UCSD-AML1 (cell line): ENCODE measurements around the gene ARHGAP26.

Experiments
- DNase-seq: peaks from one replicate; lab custom pipeline; 2025; ENCODE audit not compliant: unreplicated experiment; lab: John Stamatoyannopoulos, UW

Gene ARHGAP26

GRCh38 chr5:142810743-142811290 is 40.6 kb downstream of the ARHGAP26 start:
- DNase-seq = no peak

GRCh38 chr5:142811866-142812557 is 41.8 kb downstream of the ARHGAP26 start:
- no peak for DNase-seq

DNA sequence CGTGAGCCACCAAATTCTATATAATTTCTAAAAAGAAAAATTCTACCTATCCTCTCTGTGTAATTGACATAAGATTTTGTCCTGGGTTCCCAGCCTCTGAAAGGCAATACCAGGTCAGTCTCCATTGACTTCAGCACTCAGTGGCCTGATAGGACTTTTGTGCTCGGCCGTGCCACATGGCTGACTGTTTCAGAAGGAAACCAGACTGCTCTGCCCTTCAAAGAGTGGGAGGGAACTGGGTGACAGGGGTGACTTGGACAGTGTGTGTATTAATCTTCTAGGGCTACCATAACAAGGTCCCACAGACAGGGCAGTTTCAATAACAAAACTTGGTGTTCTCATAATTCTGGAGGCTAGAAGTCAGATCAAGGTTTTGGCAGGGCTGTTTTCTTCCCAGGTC is 43.0 kb downstream of the ARHGAP26 start:
- no peak for DNase-seq

GRCh38 chr5:142814122-142814521 is 43.9 kb downstream of the ARHGAP26 start:
- no peak for DNase-seq

DNA sequence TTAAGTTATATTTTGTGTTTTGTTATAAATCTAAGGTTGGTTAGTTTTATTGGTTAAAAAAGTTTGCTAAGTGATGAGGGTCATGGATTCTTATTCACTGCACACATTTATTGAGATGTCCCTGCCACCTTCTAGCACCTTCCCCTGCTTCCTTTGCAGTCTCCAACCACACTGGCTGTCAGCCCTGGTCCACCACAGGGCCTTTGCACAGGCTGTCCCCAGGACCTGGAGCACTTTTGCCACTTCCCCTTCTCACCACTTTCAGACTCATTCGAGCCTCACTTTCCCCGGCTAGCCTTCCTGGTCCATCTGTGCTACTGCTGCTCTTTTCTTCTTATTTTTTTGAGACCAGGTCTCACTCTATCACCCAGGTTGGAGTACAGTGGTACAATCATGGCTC is 45.3 kb downstream of the ARHGAP26 start:
- DNase-seq = no peak

DNA sequence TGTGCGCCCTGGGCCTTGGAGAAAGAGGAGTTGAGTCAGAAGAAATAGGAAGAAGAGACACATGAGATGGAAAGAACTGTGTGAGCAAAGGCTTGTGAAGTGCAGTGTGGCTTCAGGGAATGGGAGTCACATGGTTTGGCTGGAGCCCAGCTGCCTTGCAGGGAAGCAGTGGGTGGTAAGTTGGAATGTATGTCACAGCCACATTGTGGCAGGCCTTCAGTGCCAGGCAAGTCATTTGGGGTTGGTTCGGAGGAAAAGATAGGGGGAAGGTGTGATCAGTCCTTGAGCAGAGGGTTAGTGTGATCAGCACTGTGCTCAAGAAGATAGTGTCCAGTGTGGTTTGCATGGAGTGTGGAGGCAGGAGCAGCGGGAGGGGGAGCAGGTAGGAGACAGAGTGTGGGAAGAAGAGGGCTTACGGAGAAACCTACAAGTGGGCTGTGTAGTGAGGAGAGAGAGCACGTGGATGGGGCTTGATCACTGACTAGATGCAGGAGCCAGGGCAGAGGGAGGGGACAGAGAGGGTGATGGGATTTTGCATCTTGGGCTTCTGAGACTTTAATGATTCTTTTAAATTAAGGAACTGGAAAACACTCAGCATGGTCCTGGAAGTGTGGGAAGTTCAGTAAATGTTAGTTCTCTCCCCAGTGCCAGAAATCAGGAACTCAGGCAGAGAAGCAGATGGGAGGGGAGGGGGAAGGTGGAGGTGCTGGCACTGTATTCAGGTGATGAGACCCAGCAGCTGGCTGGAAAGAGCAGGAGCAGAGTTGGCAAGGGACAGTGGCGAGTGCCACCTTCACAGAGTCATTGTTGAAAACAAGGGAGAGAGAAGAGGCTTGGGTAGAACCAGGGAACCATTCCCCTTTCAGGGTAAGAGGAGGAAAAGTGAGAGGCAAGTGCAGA is 46.6 kb downstream of the ARHGAP26 start:
- DNase-seq = no peak

DNA sequence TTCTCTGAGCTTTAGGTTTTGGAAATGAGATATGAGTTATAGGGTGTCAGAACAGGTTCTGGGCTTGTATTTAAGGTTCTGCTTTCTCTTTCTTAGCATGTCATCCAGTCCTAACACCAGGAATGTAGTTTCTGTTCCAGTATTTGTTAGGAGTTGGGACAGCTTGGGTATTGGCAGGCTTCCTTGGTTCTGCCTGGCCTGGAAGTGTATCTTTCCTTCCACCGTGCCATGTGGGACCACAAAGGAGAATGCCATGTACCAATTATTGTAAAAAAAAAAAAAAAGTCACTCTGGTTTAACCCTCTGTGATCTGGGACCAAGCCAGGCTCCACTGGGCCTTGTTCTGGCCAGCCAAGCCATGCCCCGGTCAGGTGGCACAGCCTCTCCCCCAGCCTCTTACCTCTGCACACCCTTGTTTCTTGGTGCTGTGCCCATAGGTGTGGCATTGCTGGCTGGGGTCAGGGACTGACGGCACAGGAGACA is 47.8 kb downstream of the ARHGAP26 start:
- DNase-seq = no peak

GRCh38 chr5:142819292-142819691 is 49.1 kb downstream of the ARHGAP26 start:
- DNase-seq = no peak

GRCh38 chr5:142819825-142820224 is 49.6 kb downstream of the ARHGAP26 start:
- DNase-seq = no peak

DNA sequence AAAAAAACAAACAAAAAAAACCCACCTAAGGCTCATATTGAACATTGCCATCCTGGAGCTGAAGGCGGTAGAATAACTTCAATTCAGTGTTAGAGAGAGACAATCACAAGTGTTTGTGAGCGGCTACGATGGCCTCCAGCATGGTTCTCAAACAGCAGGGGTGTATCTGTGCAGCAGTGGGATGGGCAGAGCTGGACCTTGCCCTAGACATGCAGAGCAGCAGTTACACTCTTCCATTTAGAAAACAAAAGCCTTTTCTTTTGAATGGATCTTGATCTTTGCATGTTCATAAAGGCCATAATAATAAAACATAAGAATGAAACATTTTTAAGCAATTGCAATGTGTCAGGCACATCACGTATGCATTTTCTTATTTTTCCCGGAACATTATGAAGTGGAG is 50.3 kb downstream of the ARHGAP26 start:
- DNase-seq = no peak

DNA sequence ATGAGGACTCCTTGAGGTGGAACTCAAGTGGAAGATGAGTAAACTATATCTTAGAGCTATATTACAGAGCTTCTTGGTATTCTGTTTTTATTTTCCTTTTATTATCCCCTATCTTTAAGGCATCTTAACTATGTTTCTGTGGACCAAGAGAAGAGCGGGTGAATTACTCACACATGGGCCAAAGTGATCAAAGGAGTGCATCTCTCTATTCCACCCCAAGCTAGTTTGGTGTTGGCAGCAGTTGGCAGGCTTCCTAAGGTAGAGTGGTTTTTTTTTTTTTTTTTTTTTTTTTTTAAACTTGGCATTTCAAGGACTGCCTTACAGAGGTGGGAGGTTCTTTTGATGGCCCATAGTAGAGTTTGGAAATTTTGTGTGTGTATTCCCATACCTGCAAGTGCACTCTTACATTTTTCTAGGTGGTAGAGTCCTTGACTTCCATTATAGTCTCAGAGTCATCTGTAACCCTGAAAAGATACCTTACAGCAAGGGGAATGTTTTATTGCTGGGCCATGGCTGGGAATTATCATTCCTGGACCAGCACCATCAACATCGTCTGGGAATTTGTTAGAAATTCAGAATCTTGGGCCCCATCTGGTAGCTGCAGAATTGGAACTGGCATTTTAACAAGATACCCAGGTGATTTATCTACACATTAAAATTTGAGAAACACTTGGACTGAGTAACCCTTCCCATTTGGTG is 51.0 kb downstream of the ARHGAP26 start:
- DNase-seq = no peak

DNA sequence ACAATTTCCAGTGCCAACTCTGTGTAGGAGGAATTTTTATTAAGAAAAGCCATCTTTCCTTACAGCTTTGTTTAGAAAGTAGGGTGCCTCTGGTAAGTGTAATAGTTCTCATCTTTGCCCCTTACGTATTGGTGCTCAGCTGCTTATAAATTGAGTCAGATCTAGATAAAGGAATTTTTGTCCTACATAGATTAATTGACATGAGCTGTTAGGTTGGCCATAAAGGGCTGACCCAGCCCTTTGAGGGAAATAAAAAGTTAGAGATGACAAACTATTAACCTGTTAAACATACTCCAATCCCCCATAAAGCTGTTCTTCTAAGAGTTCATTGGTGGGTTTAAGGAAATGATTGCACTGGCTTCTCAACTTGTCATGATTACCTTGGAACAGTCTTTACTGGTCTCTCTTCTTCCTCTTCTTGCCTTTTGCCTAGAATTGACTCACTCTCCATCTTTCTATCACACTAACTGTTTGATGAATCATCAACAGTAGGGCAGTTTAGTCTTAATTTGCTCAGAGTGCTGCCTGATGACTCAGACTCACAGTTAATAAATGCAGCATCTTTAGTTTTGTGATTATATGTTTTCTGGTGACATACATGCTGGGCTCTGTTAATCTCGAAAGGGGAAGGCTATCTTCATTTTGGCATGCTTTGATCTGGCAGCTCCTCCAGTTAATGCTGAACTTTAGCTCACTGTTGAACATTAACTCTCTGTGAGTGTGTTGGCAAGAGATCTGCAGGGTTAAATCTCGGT is 51.7 kb downstream of the ARHGAP26 start:
- DNase-seq = no peak

GRCh38 chr5:142823126-142823525 is 52.9 kb downstream of the ARHGAP26 start:
- no peak for DNase-seq

DNA sequence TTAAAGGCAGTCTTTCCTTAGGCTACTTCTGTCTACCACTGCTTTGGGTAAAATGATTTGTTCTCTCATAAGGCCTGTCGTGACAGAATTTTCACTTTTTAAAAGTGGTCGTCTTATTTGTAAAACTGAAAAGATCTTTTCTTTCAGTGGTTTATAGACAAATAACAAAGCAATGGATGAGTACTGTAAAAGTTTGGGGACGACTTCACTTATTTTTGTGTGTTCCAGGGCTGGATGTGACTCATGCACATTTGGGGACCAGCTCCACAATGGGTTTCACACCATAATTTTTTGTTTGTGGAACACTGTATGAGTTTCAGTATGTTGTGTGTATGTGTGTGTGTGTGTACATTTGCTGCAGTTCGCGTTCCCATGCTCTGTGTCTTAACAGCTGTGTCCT is 53.6 kb downstream of the ARHGAP26 start:
- DNase-seq = no peak

DNA sequence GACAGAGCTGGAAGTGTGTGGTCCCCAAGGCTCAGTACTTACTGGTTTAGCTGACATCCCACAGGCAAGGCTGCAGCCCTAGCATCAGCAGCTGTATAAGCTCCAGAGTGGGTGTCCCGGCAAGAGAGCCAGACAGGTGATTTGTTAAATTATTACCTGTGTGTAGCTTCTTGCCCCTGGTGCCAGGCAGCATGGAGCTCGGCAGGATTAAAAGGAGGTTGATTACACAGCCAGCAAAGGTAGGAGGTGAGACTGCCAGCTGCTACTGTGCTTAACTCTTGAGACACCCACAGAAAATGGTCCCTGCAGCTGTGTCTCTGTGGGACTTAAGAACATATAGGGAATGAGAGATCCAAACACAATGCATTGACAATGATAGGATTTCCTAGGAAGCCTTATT is 54.2 kb downstream of the ARHGAP26 start:
- DNase-seq = no peak

DNA sequence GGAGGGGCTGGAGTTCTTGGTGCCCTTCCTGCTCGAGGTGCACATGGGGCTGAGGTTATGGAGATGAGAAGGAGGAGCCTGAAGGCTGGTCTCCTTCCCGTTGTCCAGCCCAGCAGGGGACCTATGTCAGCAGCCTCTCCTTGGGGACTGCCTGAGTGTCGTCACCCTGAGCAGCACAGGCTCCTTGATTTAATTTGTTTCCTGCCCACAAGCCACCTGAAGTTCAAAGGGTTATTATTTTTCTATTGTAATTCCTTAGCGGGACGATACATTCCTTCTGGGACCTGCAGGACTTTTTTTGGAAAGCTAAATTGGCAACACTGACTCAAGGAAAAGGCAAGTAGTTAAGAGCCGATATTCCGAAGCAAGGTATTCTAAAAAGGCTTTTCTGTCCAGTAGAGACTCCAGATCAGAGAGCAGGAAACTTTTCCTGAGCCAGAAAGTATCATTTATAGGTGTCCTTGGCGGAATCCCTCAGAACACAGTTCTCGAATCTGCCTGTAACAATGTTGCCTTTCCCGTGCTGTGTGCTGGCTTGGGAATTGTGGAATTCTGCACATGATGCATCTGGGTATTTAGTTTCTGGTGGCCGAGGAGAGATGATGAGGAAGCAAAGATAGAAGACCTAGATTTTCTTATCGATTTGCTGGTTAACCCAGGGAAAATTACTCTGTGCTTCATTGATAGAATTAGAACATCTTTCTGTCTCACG is 55.4 kb downstream of the ARHGAP26 start:
- no peak for DNase-seq

- DNase-seq = no peak
Measured at GRCh38 chr5:142826093-142826492, 55.9 kb downstream of the ARHGAP26 start.

GRCh38 chr5:142826741-142827492 is 56.7 kb downstream of the ARHGAP26 start:
- no peak for DNase-seq

DNA sequence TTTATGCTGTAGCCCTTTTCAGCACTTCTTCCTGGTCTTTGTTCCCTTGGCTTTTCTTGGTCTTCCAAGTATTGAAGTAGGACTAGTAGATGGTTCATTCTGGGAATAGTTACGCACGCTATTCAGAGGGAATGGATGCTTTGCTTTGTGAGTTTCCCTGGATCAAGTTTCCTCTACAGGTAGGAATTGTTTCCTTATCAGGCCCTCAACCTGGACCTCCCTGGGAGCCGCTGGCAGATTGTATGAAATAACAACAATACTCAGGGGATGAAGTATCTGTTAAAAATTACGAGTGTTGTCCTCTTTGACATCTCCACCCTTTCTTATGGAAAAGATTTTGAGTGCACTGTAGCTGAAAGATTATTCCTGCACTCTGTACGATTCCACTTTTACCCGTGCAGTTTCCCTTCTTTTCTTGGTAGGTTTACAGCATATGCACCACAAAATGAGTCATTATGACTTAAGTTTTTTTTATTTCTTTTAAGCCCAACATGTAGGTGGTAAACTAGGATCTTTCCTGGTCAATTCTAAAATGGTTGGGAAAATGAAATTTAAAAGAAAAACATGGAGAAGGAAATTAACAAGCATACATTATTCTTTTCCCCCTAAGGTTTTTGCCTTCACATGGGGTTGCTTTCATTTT is 57.9 kb downstream of the ARHGAP26 start:
- no peak for DNase-seq
